ENCODE data around the gene NECTIN3. TPM values are rescaled to one million over a fixed set of nuclear protein-coding genes. Genes with fewer than 3 reads are reported as not detected.

NECTIN3 gene
- total RNA-seq, 1 experiment from 2014 or later: 15.0 TPM

DNA sequence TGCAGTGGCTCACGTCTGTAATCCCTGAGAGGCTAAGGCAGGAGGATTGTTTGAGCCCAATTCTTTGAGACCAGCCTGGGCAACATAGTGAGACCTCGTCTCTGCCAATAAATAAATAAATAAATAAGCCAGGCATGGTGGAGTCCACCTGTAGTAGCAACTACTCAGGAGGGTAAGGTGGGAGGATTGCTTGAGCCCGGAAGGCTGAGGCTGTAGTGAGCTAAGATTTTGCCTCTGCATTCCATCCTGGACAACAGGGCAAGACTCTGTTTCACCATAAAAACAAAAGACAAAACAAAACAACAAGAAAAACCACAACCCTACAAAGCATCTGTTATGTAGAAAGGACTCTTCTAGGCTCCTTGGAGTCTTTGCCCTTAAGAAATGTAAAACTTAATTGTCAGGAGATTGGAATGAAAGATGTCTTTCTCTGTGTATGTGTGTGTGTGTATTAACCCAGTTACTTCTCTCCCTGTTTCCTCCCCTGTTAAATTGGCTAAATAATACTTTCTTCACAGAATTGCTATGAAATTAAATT lies 9.5 kb downstream of the NECTIN3 start:
- no peak for DNase-seq (ENCODE audit: low read depth)

DNA sequence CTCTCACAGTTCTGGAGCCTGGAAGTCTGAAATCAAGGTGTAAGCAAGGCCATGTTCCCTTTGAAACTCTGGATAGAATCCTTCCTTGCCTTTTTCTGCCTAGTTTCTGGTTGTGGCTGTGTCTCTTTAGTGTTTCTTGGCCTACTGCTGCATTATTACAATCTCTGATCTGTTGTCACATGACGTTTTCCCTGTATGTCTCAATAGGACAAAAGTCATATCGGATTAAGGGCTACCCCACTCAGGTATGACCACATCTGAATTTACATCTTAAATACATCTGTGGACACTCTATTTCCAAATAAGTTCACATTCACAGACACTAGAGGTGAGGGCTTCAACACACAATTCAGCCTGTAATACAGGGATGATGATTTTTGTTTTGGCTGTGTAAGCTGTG lies 13.3 kb downstream of the NECTIN3 start:
- DNase-seq (ENCODE audit: low read depth): no peak

DNA sequence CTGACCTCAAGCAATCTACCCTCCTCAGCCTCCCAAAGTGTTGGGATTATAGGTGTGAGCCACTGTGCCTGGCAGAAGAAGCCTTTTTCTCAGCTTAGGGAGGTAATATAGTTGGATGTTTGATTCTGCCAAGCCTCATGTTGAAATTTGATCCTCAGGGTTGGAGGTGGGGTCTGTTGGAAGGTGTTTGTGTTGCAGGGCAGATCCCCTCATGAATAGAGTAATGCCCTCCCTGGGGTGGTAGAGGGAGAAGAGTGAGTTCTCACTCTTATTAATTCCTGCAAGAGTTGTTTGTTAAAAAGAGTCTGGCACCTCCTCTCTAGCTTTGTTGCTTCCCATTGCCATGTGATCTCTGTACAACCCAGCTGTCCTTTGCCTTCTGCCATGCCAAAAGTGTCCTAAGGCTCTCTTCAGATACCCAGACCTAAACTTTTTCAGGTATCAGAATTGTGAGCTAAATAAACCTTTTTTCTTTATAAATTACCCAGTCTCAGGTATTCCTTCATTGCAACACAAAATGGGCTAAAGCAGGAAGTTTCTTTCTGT lies 16.4 kb downstream of the NECTIN3 start:
- no peak for DNase-seq (ENCODE audit: low read depth)

DNA sequence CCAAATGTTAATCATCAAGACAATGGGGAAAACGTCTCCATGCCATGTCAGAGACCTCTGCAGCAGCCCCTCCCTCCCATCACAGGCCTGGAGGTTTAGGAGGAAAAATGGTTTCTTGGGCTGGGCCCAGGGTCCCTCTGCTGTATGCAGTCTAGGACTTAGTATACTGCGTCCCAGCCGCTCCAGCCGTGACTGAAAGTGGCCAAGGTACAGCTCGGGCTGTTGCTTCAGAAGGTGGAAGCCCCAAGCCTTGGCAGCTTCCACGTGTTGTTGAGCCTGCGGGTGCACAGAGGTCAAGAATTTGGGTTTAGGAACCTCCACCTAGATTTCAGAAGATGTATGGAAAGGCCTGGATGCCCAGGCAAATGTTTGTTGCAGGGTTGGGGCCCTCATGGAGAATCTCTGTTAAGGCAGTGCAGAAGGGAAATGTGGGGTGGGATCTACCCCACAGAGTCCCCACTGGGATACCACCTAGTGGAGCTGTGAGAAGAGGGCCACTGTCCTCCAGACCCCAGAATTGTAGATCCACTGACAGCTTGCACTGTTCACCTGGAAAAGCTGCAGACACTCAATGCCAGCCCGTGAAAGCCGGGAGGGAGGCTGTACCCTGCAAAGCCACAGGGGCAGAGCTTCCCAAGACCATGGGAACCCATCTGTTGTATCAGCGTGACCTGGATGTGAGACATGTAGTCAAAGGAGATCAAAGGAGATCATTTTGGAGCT lies 25.0 kb downstream of the NECTIN3 start:
- DNase-seq (ENCODE audit: low read depth): no peak

DNA sequence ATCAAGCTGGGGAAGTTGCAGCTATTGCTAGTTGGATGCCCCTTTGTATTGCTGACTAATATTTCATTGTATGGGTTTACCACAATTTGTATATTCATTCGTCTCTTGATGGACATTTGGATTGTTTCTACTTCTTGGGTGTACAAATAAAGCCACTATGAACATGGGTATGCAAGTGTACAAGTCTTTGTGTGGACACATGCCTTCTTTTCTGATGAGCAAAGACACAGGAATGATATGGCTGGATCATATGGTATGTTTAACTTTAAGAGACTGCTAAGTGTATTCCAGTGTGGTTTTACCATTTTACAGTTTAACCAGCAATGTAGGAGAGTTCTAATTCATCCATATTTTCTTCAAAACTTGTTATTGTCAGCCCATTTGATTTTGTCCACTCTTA lies 32.2 kb downstream of the NECTIN3 start:
- no peak for DNase-seq (ENCODE audit: low read depth)

DNA sequence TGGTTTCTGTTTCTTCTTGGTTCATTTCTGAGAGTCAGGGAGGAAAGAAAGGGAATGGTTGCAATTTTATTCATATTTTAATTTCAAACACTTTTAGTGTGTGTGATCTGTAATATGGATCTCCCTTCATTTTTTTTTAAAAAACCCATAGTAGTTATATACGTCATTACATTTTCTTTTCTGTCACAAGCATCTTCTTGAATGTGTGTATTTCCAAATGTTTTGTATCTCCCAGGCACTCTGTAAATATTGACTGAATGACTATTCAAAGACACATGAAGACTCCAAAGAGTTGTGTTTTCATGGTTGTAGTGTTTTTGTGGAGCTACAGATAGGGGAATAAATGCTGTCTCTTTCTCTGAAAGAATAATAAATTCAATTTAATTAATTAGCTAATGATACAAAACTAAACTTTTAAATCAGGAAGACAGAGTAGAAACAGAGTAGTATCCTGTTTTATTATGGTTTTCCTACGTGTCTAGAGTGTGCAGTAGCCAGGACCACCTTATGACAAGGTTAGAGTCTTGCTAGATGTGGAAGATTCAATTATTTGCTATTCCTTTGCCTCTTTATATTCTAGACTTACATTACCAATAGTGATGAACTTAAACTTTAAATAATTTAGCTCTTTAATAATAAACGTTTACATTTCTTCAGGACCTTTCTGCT lies 35.5 kb downstream of the NECTIN3 start:
- no peak for DNase-seq (ENCODE audit: low read depth)

DNA sequence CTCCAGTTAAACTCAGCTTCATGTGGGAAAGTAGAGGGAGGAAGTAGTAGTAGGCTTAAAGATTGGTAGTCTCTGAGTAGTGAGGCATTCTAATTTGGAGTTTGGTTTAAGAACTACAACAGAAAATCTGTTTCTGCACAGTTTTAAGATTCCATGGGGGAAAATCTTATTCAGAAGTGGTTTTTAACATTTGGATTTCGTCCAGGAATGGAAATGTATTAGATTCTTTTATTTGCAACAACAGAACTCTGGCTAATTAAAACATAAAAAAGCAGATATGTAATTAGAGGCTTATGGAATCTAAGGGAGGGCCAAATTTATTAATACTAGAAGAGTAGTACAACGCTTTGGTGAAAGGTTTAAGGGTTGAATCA lies 36.0 kb downstream of the NECTIN3 start:
- DNase-seq (ENCODE audit: low read depth): no peak

DNA sequence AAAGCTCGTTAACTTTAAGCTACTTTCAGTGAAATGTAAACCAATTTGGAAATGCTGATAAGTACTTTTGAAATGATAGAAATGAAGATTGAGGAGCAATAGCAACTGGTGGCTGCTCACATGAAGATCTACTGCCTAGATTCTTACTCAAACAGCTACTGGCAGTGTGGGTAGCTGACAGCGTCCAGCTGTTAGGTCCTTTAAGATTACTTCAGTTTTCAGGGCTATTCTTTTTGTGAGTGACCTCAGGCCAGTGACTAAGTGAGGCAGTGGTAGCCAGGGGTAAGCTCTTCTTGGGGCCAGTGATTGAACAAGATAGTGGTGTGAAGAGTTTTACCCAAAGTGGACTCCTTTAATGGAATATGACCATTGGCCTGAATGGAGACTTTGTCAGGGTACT lies 41.3 kb downstream of the NECTIN3 start:
- DNase-seq (ENCODE audit: low read depth): no peak

DNA sequence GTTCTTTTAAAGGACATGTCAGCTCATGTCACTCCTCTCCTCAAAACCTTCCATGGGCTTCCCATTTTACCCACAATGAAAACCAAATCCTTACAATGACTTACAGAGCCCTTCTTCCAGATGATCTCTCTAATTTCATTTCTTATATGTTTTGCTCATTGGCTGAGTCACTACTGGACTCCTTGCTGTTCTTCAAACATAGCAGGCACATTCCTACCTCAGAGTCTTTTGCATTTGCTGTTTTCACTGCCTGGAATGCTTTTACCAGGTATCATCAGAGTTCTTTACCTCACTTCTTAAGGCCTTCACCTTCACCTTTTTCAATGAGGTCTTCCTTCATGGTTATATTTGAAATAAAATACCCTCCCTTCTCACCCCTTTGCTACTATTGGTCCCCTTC lies 57.3 kb downstream of the NECTIN3 start:
- DNase-seq (ENCODE audit: low read depth): no peak

DNA sequence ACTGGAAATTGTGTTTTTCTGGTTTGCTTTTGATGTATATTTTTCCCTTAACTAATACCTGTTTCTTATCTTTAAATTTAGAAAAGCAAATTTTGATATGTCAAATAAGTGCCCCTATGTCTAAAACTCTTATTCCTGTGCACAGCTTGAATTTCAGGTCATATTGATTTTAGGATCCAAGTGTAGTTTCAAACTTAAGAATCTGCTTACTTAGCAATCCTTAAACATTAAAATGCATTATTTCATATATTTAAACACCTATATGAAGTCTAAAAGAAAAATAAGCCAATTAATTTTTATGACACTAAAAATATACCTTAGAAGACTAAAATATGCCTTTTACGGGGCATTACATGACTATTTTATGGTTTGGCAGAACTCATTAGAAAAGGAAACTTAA lies 59.2 kb downstream of the NECTIN3 start:
- no peak for DNase-seq (ENCODE audit: low read depth)

DNA sequence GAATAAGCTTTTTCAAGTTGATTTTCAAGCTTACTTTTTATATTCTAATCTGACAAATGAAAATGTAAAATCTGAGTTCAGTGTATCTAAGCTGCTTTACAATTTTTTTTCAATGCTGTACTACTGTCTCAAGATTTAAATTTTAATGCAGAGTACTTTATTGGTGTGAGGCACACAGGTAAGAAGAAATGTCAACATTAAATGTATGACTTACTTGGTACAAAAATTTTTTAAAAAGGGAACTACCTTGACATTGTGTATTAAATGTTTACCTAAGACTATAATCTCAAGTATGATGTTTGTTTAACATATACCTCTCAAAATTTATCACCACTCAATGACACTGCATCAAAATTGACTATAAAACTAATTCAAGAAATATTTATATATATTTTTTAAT lies 62.7 kb downstream of the NECTIN3 start:
- no peak for DNase-seq (ENCODE audit: low read depth)

DNA sequence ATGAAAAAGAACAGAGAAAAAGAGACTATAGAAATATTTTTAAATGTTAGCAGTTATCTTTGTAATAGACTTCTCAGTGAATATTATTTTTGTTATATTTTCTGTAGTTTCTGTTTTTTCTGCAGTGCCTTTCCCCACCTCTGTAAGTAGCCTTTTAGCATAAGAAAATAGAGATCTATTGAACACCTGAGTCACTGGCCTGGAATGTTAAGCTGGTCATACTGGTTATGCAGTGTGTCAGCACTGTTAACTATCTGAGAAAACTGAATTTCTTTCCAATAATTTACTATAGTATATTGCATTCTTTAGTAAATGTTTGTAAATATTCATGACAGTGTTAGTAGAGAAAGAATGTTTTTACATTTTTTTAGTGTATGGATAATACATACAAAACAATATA lies 79.8 kb downstream of the NECTIN3 start:
- DNase-seq (ENCODE audit: low read depth): peak; percentile 39

DNA sequence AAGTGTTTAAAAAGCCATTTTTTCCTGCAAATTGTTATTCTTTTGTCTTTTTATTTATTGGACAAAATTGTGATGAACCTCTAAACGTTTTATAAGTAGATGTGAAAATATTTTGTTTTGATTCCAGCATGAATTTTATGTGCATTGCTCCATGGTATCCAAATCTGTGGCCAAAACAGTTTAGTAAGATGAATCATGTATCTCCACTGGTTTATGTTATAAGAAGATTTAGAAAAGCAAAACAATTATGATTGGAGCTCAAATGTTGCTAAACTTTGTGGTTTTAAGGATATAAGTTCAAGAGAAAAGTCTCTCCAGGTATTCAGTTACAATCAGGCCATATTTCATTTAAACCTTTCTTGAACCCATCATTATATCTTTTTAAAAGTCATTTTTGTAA lies 80.9 kb downstream of the NECTIN3 start:
- DNase-seq (ENCODE audit: low read depth): no peak

DNA sequence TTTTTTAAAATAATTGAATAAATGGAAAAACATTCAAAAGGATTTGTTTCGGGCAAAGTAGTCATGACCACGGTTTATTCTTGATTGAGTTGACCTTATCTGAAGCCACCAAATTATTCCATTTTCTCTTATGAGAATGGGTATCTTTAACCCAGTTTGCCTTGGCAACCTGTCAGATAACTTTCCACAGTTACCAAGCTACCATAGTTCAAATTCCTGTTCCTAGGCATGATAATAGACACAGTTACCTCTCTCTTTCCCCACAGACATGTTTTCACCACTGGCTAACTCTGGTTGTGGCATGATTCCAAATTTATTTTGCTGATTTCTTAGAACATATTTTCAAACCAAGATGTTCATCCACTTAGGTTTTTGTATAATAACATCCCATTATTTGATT lies 84.9 kb downstream of the NECTIN3 start:
- no peak for DNase-seq (ENCODE audit: low read depth)

DNA sequence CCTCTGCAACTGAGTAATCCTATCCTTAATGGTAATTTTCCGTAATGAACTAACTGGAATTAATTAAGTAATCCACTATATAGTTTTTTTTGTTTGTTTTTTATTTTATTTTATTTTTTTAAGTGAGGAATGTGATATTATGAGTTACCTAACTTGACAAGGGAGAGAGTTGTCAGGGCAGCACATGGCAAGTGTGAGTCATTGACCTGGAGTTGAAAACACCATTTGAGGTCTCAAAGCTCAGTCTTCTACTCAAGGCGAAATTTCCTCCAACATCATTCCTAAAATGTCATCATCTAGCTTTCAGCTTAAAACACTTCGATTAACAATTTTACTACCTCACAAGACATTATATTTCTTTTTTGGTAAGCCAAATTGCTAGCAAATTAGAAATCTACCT lies 87.8 kb downstream of the NECTIN3 start:
- DNase-seq (ENCODE audit: low read depth): peak; percentile 4

DNA sequence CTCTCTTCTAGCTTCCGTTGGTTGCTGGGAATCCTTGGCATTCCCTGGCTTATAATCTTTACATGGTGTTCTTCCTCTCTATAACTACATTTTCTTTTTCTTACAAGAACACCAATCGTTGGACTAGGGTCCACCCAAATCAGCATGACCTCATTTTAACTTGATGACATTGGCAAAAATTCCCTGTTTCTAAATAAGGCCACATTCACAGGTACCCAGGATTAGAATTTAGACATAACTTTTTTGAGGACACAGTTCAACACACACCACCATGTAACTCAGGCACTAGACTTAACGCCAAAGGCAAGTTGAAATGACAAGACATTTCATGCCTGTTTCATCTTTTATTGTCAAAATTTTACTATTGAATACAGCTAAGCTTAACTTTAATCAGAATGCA lies 93.0 kb downstream of the NECTIN3 start:
- DNase-seq (ENCODE audit: low read depth): no peak

DNA sequence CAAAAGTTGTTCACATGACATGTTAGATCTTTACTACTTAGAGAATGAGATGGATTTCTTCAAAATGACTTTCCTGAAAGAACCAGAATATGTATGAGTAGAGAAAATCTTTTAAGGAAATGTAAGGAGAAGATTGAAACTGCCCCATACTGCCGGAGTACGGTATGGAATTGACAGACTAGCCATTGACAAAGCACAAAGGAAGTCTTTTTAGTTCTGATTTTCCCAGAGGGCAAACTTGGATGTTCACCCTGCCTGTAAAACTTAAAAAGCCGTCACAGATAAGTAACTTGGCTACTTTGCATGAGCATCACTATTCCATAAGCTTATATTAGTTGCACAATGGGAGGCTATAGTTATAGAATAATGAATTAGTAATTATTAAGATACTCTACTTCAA lies 93.8 kb downstream of the NECTIN3 start:
- no peak for DNase-seq (ENCODE audit: low read depth)

DNA sequence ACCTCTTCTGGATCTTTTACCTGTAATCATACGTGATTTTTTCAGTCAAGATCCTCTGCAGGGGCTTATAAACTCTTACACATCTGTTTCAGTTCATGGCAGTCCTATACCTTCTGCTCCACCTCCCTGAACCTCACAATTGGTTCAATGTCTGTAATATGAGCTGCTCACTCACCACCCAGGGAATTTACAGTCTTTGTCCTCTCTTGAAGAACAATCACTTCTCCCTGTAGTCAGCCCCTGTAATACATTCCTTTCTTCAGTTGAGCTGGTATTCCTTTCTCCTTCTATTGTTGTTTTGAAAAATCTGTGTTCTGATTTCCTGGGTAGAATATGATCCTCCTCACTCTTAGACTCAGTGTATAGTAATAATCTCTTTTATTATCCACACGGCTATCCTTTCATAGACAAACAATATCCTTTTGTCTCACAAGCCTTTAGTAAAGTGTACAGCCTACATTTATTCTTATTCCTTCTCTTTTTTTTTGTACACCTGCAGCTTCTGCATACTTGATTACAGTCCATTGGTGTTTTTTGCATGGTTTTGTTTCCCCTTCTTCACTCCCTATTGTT lies 101.8 kb downstream of the NECTIN3 start:
- peak; percentile 24 for DNase-seq (ENCODE audit: low read depth)

DNA sequence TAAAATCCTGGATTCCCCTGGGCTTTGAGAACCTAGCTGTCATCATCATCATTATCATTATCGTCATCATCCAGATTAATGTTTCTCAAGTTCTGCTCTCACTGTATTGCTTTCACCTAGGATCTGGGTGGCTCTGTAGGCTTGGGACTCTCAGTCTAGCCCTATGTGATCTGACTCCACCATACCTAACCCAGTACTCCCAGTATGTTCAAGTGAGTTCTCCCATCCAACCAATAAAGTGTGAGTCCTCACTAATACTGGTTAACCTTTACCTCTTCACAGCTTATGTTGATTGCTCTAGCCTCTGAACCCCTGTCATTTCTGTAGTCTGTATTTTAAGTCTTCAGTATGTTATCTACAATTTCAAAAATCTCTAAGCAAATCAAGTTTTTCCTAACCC lies 102.3 kb downstream of the NECTIN3 start:
- no peak for DNase-seq (ENCODE audit: low read depth)

DNA sequence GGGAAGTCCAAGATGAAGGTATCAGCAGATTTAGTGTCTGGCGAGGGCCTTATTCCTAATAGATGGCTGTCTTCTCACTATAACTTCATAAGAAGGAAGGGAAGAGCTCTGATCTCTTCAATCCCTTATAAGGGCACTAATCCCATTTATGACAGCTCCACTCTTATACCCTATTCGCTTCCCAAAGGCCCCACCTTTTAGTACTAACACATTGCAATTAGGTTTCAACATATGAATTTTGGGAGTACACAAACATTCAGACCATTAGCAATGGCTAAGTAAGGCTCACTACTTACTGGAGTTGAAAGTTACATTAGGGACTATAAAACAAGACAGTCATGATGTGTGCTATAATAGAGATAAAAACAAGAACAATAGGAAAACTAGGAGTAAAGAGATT lies 118.9 kb downstream of the NECTIN3 start:
- no peak for DNase-seq (ENCODE audit: low read depth)

DNA sequence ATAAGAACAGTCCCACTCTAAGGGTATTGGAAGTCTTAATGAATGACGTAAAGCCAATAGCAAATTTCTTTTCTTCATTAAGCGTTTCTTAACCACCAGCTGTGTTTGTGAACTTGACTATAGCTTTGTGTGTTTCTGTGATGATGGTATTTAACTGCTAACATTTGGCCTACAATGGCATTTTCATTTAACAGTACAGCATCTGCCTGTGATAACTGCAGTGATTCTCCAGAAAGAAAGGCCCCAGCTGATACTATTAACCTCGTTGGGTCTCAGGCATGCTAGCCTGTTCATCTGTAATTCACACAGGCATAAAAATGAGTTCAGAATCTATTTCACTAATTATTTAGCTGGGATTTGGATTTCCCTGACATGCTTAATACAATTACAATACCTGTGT lies 121.9 kb downstream of the NECTIN3 start:
- DNase-seq (ENCODE audit: low read depth): no peak

DNA sequence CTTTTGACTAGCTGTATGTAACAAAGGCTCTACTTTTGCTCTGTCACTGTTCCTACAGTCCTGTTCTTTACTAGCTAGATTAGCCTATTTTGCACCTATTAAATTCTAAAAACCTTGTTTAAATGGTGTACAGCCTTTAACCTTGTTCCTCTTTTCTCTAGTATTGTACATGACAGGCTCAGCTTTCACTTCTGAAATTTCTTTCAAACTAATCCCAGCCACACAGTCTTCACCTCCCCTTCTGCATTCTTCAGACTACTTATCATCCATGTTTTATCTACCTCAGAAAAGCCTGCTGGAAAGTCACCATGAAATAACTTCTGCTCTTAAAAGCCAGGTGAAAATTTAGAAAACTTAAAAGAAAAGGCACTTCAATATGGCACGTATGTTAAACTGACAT lies 122.4 kb downstream of the NECTIN3 start:
- DNase-seq (ENCODE audit: low read depth): no peak

DNA sequence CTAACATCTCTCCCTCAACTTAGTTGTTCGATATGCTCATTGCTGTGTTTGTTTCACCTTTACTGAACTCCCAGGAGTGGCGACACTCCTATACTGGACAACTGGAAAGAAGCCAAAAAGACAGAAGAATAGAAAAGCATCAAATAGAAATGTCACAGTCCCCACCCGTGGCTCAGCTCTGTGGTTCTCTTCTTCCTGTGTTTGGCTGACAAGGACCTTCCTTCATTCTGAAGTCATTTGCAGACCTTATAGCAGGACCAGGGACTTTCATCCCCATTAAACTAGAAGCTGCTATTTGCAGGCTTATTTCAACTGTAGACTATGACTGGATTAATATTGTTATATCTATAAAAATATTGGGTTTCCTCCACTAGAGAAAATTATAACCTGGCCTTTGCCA lies 125.9 kb downstream of the NECTIN3 start:
- no peak for DNase-seq (ENCODE audit: low read depth)
